Thyroid gland (tissue), 4 donors: ENCODE measurements around the gene ZC2HC1C. TPM values are rescaled to one million over a fixed set of nuclear protein-coding genes. Genes with fewer than 3 reads are reported as not detected.

Experiments used
- DNase-seq, 2 donors: peaks; one replicate each; pipeline ENCODE4 v3.0.0-alpha.2; 2019
- H3K27ac ChIP-seq, 3 donors: fragments of 200-600 bp; sonication (generic); 1 replicate in 2 of 3; 2 replicates in 1 of 3; pipeline ENCODE4 v1.5.1; 2016 to 2019; ENCODE audit warnings: mild to moderate bottlenecking in 1 of 3, moderate library complexity in 1 of 3
- H3K27me3 ChIP-seq: fragments of 200-600 bp; sonication (generic); one replicate; pipeline ENCODE4 v1.5.1; 2019
- H3K36me3 ChIP-seq, 2 donors: fragments of 200-600 bp; sonication (generic); one replicate each; pipeline ENCODE4 v1.5.1; 2016 to 2019
- H3K4me1 ChIP-seq, 2 donors: fragments of 200-600 bp; sonication (generic); one replicate each; pipeline ENCODE4 v1.5.1; 2017 to 2019
- H3K4me3 ChIP-seq, 3 donors: fragments of 200-600 bp; sonication (generic); replicated peaks in 1 of 3; 1 replicate in 2 of 3; 2 replicates in 1 of 3; pipeline ENCODE4 v1.5.1; 2016; ENCODE audit warnings: mild to moderate bottlenecking in 1 of 3
- H3K9me3 ChIP-seq: fragments of 200-600 bp; sonication (generic); one replicate; pipeline ENCODE4 v1.5.1; 2017
- POLR2A ChIP-seq, 2 donors: fragments of 450-650 bp; IDR thresholded peaks; one replicate each; pipeline ENCODE4 v1.6.1; 2017; ENCODE audit warnings: antibody characterized with exemption in 2 of 2, mild to moderate bottlenecking in 2 of 2, moderate library complexity in 1 of 2
- WGBS, 2 donors: methylation state at CpG; one replicate each; pipeline ENCODE4 v1.1.5; 2017; 5-methylcytosine and 5-hydroxymethylcytosine counted together
- intact Hi-C: fragments of 100-400 bp; cut with DNase I; formaldehyde crosslinking; loops from one replicate; pipeline ENCODE4 v1.15.1; 2023
- total RNA-seq, 4 donors: library from RNA; depleted of rRNA; stranded (reverse); fragments of >200 nt; gene quantifications; one replicate each; pipeline ENCODE4 v1.2.3, GENCODE V29; 2016
- TF ChIP-seq, protein P1 (sequence below), 6 experiments: fragments of 200-600 bp in 3 of 6; fragments of 450-650 bp in 3 of 6; sonication (generic) in 3 of 6; IDR thresholded peaks; one replicate each; pipeline ENCODE4 v1.5.1; 2016 to 2019; ENCODE audit warnings: antibody characterized with exemption in 6 of 6, mild to moderate bottlenecking in 2 of 6, inconsistent platforms in 1 of 6, moderate library complexity in 1 of 6

The ZC2HC1C gene
- total RNA-seq, 4 donors from 2014 or later = 8.3 to 15.8 (median 12.4) TPM

DNA sequence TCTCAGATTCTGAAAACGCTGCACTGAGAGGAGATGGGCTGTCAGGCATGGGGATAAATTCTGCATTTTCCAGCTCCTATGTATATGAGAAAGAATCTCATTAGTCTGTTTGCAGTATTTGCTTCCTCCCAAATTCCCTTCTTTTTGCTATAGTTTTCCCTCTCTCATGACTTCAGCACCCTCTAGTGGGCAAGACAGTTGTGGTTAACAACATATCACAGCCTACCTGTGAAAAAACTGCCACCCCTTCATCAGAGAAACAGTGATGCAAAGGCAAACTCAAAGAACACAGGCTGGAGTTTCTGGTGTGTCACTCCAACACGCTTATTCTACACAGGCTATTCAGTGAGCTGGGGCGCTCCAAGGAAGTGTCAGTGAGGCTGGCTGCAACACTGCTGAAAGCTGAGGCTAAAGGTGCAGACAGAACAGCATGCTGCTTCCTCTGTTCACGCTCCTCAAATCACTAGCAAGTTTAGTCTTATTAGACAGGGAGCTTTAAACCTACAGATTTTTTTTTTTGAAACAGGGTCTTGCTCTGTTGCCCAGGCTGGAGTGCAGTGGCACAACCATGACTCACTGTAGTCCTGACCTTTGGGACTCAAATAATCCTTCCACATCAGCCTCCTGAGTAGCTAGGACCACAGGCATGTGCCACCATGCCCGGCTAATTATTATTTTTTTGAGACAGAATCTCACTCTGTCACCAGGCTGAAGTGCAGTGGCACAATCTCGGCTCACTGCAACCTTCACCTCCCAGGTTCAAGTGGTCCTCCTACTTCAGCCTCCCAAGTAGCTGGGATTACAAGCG is 19.3 kb downstream of the ZC2HC1C start:
- H3K36me3 ChIP-seq = peaks cover 45 to 50% of the 10 kb centered on the region in 2 donors
- H3K4me1 ChIP-seq = peaks cover 7 to 8% of the 10 kb centered on the region in 2 donors
- intact Hi-C loops = loop anchor here (5.0 to 10.0 kb wide), 3 partner anchors 141 to 226 kb away; no protein-coding TSS in a partner anchor

DNA sequence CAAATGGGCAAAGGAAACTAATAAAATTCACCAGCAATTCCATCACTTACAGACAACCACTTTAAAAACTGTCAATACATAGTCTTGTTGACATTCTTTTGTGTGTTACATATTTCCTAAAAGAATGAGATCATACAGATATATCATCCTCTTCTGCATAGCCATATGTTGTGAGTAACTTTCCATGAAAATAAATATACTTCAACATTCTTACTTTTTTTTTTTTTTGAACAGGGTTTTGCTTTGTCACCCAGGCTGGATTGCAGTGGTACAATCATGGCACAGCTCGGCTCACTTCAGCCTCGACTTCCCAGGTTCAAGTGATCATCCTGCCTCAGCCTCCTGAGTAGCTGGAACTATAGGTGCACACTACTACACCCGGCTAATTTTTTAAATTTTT is 20.9 kb downstream of the ZC2HC1C start:
- Histone ChIP-seq H3K4me3 (no peak overlapping the region), H3K27me3 (no peaks in the 10 kb centered on the region), H3K9me3 (no peaks in the 10 kb centered on the region), H3K27ac (no peak overlapping the region), H3K36me3 (peaks cover 48 to 56% of the 10 kb centered on the region in 2 donors), H3K4me1 (no peaks in the 10 kb centered on the region)
- intact Hi-C loops = no loop called here
- no peak for DNase-seq
- TF ChIP-seq, protein P1, sequence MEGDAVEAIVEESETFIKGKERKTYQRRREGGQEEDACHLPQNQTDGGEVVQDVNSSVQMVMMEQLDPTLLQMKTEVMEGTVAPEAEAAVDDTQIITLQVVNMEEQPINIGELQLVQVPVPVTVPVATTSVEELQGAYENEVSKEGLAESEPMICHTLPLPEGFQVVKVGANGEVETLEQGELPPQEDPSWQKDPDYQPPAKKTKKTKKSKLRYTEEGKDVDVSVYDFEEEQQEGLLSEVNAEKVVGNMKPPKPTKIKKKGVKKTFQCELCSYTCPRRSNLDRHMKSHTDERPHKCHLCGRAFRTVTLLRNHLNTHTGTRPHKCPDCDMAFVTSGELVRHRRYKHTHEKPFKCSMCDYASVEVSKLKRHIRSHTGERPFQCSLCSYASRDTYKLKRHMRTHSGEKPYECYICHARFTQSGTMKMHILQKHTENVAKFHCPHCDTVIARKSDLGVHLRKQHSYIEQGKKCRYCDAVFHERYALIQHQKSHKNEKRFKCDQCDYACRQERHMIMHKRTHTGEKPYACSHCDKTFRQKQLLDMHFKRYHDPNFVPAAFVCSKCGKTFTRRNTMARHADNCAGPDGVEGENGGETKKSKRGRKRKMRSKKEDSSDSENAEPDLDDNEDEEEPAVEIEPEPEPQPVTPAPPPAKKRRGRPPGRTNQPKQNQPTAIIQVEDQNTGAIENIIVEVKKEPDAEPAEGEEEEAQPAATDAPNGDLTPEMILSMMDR (IDR thresholded peaks at IDR 0.05) = no peak
- no peak for TF ChIP-seq POLR2A (IDR thresholded peaks at IDR 0.05)
- WGBS, 2 donors = 93 to 96% methylated on average over 3 of the region's 3 CpGs

More for the DNA sequence above, 19.3 kb downstream of the ZC2HC1C start:
- peak overlapping the region in 1 of 3 donors; percentile 10 for H3K27ac ChIP-seq
- TF ChIP-seq, protein P1 (IDR thresholded peaks at IDR 0.05) = peak; percentile 55 to 95 (median 82)
- TF ChIP-seq POLR2A (IDR thresholded peaks at IDR 0.05) = no peak
- DNase-seq = peak; percentile 45 to 66
- H3K27me3 ChIP-seq = no peaks in the 10 kb centered on the region
- H3K9me3 ChIP-seq = no peaks in the 10 kb centered on the region
- 64 to 74% methylated on average over 7 of the region's 7 CpGs for WGBS, 2 donors
- no peak overlapping the region for H3K4me3 ChIP-seq

DNA sequence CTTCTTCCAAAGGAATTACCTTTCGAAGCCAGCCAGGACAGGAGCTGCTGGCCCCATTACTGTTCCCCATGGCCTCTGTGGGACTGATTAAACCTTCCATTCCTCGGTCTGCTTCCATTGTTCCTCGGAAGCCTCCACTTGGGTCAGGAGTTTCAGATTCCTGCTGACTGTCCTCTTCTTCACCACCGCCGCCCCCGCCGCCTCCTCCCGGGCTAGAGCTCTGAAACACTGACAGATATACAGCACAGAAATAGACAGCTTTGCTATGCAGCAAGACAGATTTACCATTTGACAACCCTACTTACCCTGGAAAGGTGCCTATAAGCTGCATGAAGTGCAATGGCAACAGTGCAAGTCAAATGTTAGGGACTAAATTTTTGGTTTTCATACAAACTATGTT is 21.8 kb downstream of the ZC2HC1C start:
- H3K4me1 ChIP-seq = no peaks in the 10 kb centered on the region
- intact Hi-C loops = no loop called here
- no peak for DNase-seq
- H3K27me3 ChIP-seq = no peaks in the 10 kb centered on the region
- no peak for TF ChIP-seq POLR2A (IDR thresholded peaks at IDR 0.05)
- TF ChIP-seq, protein P1 (IDR thresholded peaks at IDR 0.05) = no peak
- H3K4me3 ChIP-seq = no peak overlapping the region
- H3K27ac ChIP-seq = no peak overlapping the region
- 90 to 95% methylated on average over 8 of the region's 8 CpGs for WGBS, 2 donors
- no peaks in the 10 kb centered on the region for H3K9me3 ChIP-seq
- H3K36me3 ChIP-seq = peaks cover 50 to 59% of the 10 kb centered on the region in 2 donors

DNA sequence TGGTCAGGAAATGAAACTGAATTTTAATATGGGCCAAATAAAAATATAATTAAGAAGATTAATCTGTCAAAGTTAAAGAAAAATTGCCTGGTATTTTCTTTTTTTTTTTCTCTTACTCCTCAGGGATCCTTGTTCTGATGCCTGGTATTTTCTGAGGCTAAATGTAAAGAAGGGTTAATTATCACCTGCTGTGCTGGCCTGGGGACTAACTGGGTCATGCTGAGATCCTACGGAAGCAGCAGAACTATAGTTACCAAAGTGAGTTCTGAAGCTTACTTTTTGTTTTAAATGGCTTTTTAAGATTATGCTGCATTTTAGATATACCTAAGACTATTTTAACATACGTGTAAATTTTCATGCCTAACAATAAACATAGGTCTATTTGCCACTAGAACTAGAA is 23.3 kb downstream of the ZC2HC1C start:
- no peak for DNase-seq
- WGBS, 2 donors = 94 to 96% methylated on average over 2 of the region's 2 CpGs
- intact Hi-C loops = no loop called here
- H3K27ac ChIP-seq = no peak overlapping the region
- no peaks in the 10 kb centered on the region for H3K4me1 ChIP-seq
- H3K27me3 ChIP-seq = no peaks in the 10 kb centered on the region
- no peak overlapping the region for H3K4me3 ChIP-seq
- TF ChIP-seq, protein P1 (IDR thresholded peaks at IDR 0.05) = no peak
- no peak for TF ChIP-seq POLR2A (IDR thresholded peaks at IDR 0.05)
- peaks cover 39 to 59% of the 10 kb centered on the region in 2 donors for H3K36me3 ChIP-seq
- H3K9me3 ChIP-seq = no peaks in the 10 kb centered on the region

DNA sequence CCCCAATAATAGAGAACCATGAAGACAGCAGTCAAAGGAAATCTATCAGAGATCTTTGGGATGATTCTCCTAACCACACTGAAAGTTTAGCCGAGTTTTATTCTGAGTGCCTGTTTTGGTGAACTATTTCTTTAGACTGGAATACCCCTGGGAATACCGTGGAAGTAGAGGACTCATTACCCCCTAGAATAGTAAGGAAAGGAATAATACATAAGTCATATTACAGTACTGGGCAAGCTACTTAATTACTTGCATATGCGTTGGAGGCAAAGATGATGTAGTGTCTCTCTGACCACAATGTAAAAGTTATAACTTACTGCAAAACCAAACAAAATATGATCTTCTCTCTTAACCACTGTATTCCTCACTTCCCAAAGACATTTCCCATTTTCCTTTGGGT is 25.5 kb downstream of the ZC2HC1C start:
- Histone ChIP-seq H3K27ac (no peak overlapping the region), H3K4me1 (no peaks in the 10 kb centered on the region), H3K27me3 (no peaks in the 10 kb centered on the region), H3K9me3 (no peaks in the 10 kb centered on the region), H3K36me3 (peaks cover 34 to 71% of the 10 kb centered on the region in 2 donors), H3K4me3 (no peak overlapping the region)
- TF ChIP-seq POLR2A (IDR thresholded peaks at IDR 0.05) = no peak
- intact Hi-C loops = no loop called here
- no peak for DNase-seq
- 88% methylated on average over 3 of the region's 3 CpGs for WGBS, 2 donors
